ENCODE results near the gene HSPB6.

DNA sequence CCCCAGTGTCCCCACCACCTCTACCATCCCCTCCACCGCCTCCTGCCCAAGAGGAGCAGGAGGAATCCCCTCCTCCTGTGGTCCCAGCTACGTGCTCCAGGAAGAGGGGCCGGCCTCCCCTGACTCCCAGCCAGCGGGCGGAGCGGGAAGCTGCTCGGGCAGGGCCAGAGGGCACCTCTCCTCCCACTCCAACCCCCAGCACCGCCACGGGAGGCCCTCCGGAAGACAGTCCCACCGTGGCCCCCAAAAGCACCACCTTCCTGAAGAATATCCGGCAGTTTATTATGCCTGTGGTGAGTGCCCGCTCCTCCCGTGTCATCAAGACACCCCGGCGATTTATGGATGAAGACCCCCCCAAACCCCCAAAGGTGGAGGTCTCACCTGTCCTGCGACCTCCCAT, 36.2 kb downstream of the HSPB6 start:
- TF ChIP-seq, protein P1, sequence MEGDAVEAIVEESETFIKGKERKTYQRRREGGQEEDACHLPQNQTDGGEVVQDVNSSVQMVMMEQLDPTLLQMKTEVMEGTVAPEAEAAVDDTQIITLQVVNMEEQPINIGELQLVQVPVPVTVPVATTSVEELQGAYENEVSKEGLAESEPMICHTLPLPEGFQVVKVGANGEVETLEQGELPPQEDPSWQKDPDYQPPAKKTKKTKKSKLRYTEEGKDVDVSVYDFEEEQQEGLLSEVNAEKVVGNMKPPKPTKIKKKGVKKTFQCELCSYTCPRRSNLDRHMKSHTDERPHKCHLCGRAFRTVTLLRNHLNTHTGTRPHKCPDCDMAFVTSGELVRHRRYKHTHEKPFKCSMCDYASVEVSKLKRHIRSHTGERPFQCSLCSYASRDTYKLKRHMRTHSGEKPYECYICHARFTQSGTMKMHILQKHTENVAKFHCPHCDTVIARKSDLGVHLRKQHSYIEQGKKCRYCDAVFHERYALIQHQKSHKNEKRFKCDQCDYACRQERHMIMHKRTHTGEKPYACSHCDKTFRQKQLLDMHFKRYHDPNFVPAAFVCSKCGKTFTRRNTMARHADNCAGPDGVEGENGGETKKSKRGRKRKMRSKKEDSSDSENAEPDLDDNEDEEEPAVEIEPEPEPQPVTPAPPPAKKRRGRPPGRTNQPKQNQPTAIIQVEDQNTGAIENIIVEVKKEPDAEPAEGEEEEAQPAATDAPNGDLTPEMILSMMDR (IDR thresholded peaks at IDR 0.05; ENCODE audit: insufficient read depth, low read length) = no peak
- no peak for TF ChIP-seq POLR2AphosphoS5 (IDR thresholded peaks at IDR 0.05; ENCODE audit: low read depth)

Measured in HL-60 (cell line).